ENCODE data around the gene GDF9. TPM values are rescaled to one million over a fixed set of nuclear protein-coding genes. Genes with fewer than 3 reads are reported as not detected.

The GDF9 gene, protein sequence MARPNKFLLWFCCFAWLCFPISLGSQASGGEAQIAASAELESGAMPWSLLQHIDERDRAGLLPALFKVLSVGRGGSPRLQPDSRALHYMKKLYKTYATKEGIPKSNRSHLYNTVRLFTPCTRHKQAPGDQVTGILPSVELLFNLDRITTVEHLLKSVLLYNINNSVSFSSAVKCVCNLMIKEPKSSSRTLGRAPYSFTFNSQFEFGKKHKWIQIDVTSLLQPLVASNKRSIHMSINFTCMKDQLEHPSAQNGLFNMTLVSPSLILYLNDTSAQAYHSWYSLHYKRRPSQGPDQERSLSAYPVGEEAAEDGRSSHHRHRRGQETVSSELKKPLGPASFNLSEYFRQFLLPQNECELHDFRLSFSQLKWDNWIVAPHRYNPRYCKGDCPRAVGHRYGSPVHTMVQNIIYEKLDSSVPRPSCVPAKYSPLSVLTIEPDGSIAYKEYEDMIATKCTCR
- 0.15 TPM in 1 of 2 replicates, not detected in the other for total RNA-seq (2014; rRNA removed; shearing (Covaris generic); ENCODE audit: low replicate concordance)

DNA sequence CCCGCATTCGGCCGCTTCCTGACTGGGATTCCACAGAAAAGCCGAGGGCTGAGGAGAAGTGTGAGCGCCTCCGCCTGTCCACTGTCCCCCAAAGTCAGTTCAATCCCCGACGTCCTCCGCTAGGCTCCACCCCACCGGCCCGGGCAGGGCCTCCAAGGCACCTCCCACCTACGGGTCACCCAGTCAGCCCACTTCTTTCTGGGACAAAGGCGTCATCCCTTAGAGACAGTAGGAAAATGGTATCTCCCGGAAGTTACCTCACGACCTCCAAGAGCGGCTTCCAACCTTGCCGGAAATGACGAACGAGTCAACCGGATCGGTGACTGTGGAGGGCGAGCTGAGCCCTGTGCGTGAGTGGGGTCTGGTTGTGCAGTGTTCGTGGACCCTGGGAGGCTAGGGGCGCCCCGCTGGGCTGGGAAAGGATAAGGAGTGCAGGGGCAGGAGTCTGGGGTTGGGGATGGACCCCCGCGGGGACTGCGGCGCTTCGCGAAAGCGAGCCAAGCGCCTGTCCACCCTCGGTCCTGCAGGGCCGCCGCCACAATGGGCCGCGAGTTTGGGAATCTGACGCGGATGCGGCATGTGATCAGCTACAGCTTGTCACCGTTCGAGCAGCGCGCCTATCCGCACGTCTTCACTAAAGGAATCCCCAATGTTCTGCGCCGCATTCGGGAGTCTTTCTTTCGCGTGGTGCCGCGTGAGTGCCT, at the start of gene GDF9, which contains the start of gene UQCRQ:
Gene GDF9, minus strand, starts transcription at position 128 of the 704 bp plus-strand sequence. CDS start 1,936 bp downstream, outside the sequence.
Gene UQCRQ, plus strand, starts transcription at position 301 of the 704 bp plus-strand sequence. Its CDS starts 240 bp downstream, at position 541.
- peaks cover 45% of the 10 kb centered on the region for H3K36me3 ChIP-seq
- peak; percentile 99 for DNase-seq
- no peaks in the 10 kb centered on the region for H3K9me3 ChIP-seq
- no peaks in the 10 kb centered on the region for H3K27me3 ChIP-seq
- peak within 1 kb of the TSS; percentile 99 for H3K4me3 ChIP-seq

DNA sequence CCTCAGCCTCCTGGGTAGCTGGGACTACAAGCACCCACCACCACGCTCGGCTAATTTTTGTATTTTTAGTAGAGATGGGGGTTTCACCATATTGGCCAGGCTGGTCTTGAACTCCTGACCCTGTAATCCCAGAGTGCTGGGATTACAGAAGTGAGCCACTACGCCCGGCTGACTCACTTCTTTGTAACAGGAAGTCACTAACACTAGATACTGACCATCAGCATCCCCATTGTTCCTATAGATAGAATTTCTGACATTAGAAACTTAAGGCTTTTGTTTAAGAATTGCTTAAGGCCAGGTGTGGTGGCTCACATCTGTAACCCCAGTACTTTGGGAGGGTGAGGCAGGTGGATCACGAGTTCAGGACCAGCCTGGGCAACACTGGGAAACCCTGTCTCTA, 49.4 kb upstream of the GDF9 start:
- DNase-seq: peak; percentile 20
- Histone ChIP-seq H3K4me3 (no peak overlapping the region), H3K9me3 (no peaks in the 10 kb centered on the region), H3K36me3 (peaks cover 80% of the 10 kb centered on the region), H3K27me3 (no peaks in the 10 kb centered on the region)

DNA sequence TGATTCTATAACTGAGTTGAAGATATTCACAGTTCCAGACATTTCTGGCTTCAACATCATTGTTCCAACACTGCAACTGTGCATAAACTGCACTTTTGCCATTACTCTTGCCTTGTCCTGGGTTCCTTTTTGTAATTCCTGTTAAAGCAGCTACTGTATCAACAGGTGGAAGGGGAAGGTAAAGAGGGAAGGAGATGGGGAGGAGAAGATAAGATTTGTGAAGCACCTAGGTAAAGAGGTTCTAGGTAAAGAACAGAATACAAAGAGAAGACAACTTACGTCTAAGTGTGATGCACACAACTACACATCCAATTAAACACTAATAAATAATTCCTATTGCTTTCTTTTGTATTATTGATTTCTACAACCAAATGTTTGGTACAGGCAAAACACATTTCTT, 43.4 kb upstream of the GDF9 start:
- no peak for DNase-seq
- Histone ChIP-seq H3K36me3 (peaks cover 61% of the 10 kb centered on the region), H3K9me3 (no peaks in the 10 kb centered on the region)

DNA sequence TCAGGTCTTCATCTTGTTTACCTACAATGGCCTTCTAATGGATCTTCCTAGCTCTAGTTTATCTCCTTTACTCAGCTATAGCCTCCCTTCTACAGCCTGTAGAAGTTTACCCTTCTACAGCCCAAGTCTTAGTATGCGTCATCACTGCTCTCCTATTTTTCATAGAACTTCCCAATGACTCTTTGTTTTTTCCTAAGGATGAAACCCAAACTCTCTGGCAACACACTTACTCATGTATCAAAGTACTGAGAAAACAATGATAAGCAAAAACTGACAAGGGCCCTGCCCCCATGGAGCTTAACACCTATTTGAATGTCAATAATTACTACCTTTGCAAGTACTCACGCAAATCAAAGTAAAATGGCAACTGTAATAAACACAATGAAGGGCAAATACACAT, 40.9 kb upstream of the GDF9 start:
- no peak for DNase-seq
- Histone ChIP-seq H3K27me3 (no peaks in the 10 kb centered on the region), H3K36me3 (peaks cover 59% of the 10 kb centered on the region), H3K4me3 (no peak overlapping the region), H3K9me3 (no peaks in the 10 kb centered on the region)

More for the DNA sequence above, 43.4 kb upstream of the GDF9 start:
- no peaks in the 10 kb centered on the region for H3K27me3 ChIP-seq
- H3K4me3 ChIP-seq: no peak overlapping the region

DNA sequence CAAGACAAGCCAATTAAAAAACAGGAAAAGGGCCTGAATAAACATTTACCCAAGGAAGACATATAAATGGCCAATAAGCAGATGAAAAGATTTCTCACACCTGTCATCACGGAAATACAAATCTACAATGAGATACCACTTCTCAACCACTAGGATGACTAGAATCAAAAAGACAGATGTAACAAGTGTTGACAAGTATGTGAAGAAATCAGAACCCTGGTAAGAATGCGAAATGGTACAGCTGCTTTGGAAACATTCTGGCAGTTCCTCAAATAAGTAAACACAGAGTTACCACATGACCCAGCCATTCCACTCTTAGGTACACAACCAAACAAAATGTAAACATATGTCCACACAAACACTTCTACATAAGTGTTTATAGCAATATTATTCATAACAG, 39.7 kb upstream of the GDF9 start:
- DNase-seq: no peak
- no peak overlapping the region for H3K4me3 ChIP-seq
- no peaks in the 10 kb centered on the region for H3K27me3 ChIP-seq
- peaks cover 59% of the 10 kb centered on the region for H3K36me3 ChIP-seq
- H3K9me3 ChIP-seq: no peaks in the 10 kb centered on the region

DNA sequence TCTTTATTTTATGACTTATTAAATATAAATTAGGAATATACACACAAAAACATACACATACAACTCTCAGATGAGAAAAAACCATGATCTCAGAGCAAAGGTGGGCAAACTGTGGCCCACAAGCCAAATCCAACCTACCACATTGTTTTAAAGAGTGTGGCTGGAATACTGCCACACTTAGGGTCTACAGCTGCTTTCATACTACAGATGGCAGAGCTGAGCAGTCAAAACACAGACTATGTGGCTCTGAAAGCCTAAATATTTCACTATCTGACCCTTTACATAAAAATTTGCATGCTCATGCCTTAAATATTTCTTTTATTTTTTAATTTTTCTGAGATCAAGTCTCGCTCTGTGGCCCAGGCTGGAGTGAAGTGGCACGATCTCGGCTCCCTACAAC, 35.5 kb upstream of the GDF9 start:
- Histone ChIP-seq H3K9me3 (no peaks in the 10 kb centered on the region), H3K36me3 (peaks cover 69% of the 10 kb centered on the region), H3K27me3 (no peaks in the 10 kb centered on the region)

DNA sequence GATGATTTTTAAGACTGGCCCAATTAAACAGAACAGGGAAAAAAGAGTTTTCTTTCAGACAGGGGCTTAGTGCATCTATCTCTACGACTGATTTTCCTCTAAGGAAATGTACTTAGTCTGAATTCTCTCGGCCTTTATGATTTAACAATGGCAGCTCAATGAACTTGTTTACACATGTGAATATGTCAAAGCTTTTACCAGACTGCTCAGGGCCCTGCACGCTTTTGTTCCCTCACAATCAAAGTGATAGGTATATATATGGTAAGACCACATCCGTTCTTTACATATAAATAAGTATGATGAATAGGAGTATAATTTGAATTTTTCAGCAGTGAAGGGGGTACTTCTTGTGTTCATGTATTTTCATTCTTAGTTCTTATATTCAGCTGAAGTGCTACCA, 34.8 kb upstream of the GDF9 start:
- Histone ChIP-seq H3K4me3 (no peak overlapping the region), H3K36me3 (peaks cover 73% of the 10 kb centered on the region)

More for the DNA sequence above, 35.5 kb upstream of the GDF9 start:
- no peak overlapping the region for H3K4me3 ChIP-seq
- DNase-seq: no peak

DNA sequence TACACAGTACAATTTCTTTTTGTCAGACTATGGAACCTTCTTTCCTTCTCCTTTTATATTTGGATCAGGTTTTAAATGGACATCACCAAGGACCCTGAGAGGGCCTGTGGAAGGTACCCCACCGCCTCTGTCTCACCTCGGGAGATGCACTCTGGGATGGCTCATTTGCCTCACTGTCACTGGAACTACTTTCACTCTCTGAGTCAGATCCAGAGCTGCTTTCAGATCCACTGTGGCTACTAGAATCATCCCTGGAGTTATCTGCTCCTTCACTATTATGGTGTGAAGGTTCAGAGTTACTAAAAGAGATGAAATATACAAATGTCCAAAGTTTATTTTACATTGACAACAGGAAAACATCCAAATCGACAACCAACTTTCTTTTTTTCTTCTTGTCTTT, 31.8 kb upstream of the GDF9 start:
- H3K27me3 ChIP-seq: no peaks in the 10 kb centered on the region
- no peak for DNase-seq
- no peak overlapping the region for H3K4me3 ChIP-seq
- no peaks in the 10 kb centered on the region for H3K9me3 ChIP-seq
- H3K36me3 ChIP-seq: peaks cover 87% of the 10 kb centered on the region

More for the DNA sequence above, 34.8 kb upstream of the GDF9 start:
- no peaks in the 10 kb centered on the region for H3K27me3 ChIP-seq
- no peak for DNase-seq
- no peaks in the 10 kb centered on the region for H3K9me3 ChIP-seq

DNA sequence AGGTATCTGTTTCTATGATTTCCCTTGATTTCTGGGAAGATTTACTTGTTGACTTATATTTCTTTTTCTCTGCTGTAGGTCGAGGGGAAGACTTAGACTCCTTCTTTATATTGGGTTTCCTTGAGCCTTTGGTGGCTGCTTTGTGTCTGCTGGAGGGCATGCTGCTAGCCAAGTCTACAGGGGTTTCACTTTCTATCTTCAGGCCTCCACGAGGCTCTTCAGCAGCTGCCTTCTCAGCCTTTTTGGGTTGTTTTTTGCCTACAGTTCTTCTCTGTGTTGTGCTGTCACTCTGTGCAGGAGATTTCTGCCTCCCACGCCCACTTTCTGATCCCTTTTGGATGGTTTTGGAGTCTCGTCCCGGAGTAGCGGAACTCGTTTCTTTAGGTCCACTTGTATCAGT, 30.4 kb upstream of the GDF9 start:
- Histone ChIP-seq H3K4me3 (no peak overlapping the region), H3K9me3 (no peaks in the 10 kb centered on the region), H3K27me3 (no peaks in the 10 kb centered on the region), H3K36me3 (peaks cover 93% of the 10 kb centered on the region)
- DNase-seq: no peak

DNA sequence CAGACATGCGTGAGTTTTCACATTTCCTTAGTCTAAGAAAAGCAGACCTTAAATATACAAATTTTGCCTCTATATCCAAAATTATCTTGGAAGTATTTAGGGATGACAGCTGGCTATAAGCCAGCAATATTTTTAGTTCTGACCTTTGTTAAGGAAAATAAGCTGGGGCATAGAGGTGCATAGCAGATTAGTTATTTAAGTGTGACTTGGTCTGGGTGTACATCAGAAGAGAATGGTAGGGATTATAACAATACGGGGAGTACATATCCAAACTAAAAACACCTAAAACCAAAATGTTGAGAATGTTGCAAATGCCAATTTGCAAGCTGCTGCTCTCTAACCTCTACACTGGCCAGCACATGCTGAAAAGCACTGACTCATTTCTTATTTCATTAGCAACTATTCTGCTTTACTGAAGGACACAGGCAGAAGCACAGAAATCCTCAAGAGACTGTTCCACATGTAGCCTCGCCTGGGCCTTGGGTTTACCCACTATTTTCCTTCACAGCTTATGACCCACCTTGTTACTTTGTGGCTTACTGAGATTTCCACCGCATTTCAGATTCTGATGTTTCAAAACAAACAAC, 29.5 kb upstream of the GDF9 start:
- Histone ChIP-seq H3K36me3 (peaks cover 90% of the 10 kb centered on the region), H3K27me3 (no peaks in the 10 kb centered on the region), H3K4me3 (no peak overlapping the region), H3K9me3 (no peaks in the 10 kb centered on the region)
- DNase-seq: no peak

DNA sequence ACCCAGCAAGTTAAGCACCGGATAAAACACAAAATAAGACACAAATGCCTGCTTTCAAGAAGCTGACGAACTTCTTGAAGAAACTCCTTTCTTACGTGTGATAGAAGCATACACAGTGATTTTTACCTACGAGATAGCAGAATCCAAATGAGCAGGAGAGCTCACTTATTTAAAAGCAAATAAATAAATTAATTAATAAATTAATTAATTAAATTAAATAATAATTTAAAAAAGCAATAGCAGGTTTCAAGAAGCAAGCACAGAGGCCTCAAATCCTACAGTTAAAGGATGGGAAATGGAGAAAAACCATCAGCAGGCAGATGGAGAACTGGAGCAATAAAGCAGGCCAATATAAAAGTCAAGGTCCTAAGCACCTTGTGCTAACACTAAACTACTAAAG, 24.5 kb upstream of the GDF9 start:
- DNase-seq: no peak
- Histone ChIP-seq H3K4me3 (no peak overlapping the region), H3K27me3 (no peaks in the 10 kb centered on the region), H3K36me3 (peaks cover 90% of the 10 kb centered on the region), H3K9me3 (no peaks in the 10 kb centered on the region)

DNA sequence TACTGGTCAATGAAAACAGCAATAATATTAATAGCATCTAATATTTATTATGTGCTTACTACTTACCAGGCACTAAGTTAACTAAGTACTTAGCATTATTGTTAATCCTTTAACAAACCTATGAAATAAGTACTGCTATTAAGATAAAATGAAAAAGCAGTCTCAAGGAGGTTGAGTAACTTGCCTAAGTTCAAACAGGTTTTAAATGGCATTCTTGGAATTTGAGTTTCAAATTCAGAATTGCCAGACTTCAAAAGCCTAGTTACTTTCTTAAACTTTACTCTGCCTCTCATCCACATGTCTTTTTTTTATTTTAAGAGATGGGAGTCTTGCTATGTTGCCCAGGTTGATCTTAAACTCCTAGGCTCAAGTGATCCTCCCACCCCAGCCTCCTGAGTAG, 23.2 kb upstream of the GDF9 start:
- DNase-seq: no peak
- Histone ChIP-seq H3K4me3 (no peak overlapping the region), H3K27me3 (no peaks in the 10 kb centered on the region), H3K36me3 (peaks cover 87% of the 10 kb centered on the region), H3K9me3 (no peaks in the 10 kb centered on the region)

DNA sequence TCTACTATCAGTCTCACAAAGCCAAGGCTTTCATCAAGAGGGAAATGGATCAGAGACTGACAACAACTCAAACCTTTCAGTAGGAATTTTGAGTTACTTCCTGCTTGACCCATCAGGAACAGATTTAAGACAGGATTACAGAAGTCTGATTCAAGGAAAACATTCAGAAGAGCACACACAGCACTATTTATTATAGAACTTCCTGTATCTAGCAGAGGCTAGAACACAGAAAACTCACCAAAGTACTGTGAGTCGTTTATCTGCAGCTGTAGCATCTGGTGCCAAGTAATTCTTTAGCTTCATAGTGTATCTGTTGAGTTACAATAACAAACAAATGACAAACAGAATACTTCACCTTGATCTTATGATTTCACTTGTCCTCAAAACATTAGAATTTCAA, 21.0 kb upstream of the GDF9 start:
- H3K9me3 ChIP-seq: no peaks in the 10 kb centered on the region
- H3K27me3 ChIP-seq: no peaks in the 10 kb centered on the region
- H3K4me3 ChIP-seq: no peak overlapping the region
- H3K36me3 ChIP-seq: peaks cover 87% of the 10 kb centered on the region
- no peak for DNase-seq

DNA sequence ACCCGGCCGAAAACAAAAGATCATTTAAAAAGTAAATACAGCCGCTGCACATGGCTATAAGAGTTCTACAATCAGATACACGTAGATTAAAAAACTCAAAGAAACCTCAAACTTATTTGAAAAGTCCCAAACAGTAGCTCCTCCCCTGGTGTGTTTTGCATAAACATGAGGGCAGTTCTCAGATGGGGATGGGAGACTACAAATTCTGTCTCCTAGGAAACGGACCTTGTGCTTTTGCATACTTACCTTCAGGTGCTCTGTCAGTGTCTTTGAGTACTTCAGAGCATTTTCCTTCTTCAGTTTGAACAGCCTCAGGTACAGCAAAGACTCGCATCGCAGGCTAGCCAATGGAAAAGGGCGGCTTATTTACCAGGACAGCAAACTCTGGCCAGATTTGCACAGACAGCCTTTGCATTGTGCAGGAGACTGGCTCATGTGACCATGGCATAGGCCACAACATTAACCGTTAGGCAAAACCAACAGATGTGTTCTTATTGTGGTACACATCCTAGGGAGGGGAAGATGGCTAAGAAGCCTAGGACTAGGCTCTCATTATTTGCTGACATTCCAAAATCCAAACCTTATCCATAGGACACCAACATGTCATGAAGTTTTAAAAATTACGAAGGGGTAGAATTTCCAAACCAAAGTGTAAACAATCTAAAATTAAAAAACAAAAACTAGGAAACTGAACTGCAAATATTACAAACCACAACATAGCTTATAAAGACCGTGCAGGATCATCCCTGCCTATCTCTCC, 20.0 kb upstream of the GDF9 start:
- no peak overlapping the region for H3K4me3 ChIP-seq
- DNase-seq: no peak
- H3K36me3 ChIP-seq: peaks cover 88% of the 10 kb centered on the region
- H3K27me3 ChIP-seq: no peaks in the 10 kb centered on the region
- no peaks in the 10 kb centered on the region for H3K9me3 ChIP-seq

DNA sequence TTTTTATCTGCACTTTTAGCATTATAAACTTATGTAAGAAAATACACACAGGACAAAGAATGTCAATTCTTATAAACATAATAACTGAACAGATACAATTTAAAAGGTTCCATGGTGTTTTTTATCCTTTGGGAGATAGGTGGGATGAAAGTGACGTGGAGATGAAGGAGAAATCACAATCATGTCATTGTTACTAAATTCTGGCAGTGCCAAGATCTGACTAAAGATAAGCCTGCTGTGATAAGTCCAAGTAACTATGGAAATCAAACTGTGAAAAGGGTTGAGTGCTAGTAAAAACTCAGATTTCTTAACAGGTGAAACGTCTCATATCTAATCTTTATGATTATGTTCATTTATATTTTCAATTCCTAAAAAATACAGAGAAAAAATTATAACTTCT, 18.3 kb upstream of the GDF9 start:
- Histone ChIP-seq H3K36me3 (peaks cover 93% of the 10 kb centered on the region), H3K4me3 (no peak overlapping the region), H3K9me3 (no peaks in the 10 kb centered on the region), H3K27me3 (no peaks in the 10 kb centered on the region)
- DNase-seq: no peak

DNA sequence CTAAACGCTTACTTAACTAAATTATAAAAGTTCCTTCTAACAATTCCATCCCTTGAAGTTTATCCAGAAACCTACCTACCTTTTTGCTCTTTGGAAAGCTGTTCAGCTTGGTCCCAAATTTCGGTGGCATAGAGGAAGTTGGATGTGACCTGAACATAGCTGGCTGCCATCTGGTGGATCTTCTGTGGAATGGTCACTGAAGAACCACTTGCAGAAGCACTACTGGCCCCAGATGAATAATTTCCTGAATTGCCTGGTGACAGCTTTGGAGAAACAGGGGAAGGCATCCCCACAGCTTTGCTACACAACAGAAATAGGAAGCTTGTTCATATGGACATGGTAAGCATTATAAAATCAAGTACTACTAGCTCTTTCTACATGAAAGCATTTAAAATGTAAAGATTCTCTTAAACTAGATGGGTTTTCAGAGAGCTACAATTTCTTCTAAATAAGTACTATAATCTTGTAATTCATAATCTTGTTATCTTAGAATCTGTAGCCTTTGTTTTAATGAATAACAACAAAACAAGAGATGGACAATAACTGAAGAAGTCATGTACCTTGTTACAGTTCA, 17.1 kb upstream of the GDF9 start:
- H3K9me3 ChIP-seq: no peaks in the 10 kb centered on the region
- DNase-seq: peak; percentile 45
- no peak overlapping the region for H3K4me3 ChIP-seq
- H3K36me3 ChIP-seq: peaks cover 96% of the 10 kb centered on the region
- no peaks in the 10 kb centered on the region for H3K27me3 ChIP-seq
